ENCODE results near the gene JPH4.

DNA sequence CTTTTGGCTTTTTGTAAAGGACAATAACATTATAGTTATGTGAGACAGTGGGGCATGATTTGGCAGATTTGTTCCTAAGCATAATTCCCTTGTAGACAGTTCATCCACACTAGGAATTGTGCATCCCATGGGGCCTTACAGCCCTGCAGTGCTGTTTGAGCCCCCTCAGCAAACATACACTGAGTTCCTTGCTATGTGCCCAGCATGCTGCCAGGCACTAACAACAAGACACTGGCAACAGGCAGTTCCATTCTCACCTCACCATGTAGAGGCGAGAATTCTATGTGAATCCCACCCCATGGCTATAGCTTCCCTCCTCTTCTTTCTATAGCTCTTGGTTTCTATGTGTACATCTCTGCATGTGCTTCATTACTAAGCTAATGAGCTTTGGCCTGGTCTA is 20.6 kb downstream of the JPH4 start:
- TF ChIP-seq CTCF (IDR thresholded peaks at IDR 0.05; ENCODE audit: extremely low read depth in 1 of 2, insufficient read depth in 1 of 2, low read depth in 1 of 2, low read length in 2 of 2), result no peak
- TF ChIP-seq MYC (IDR thresholded peaks at IDR 0.05; ENCODE audit: low read depth, low read length), result no peak
- TF ChIP-seq EZH2 (IDR thresholded peaks at IDR 0.05; ENCODE audit: borderline replicate concordance, low read depth, low read length, severe bottlenecking), result no peak
- no peak for TF ChIP-seq POLR2A (IDR thresholded peaks at IDR 0.05; ENCODE audit: low read depth, low read length)
- no peak for TF ChIP-seq POLR2AphosphoS5 (IDR thresholded peaks at IDR 0.05; ENCODE audit: insufficient read depth, low read depth, low read length)
- TF ChIP-seq, protein P1, sequence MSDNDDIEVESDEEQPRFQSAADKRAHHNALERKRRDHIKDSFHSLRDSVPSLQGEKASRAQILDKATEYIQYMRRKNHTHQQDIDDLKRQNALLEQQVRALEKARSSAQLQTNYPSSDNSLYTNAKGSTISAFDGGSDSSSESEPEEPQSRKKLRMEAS (IDR thresholded peaks at IDR 0.05; ENCODE audit: insufficient read depth, insufficient read length), result no peak
